ENCODE data around the gene CYSRT1.
A peak's percentile ranks its signal among the peaks of the same experiment; 100 is the strongest.

DNA sequence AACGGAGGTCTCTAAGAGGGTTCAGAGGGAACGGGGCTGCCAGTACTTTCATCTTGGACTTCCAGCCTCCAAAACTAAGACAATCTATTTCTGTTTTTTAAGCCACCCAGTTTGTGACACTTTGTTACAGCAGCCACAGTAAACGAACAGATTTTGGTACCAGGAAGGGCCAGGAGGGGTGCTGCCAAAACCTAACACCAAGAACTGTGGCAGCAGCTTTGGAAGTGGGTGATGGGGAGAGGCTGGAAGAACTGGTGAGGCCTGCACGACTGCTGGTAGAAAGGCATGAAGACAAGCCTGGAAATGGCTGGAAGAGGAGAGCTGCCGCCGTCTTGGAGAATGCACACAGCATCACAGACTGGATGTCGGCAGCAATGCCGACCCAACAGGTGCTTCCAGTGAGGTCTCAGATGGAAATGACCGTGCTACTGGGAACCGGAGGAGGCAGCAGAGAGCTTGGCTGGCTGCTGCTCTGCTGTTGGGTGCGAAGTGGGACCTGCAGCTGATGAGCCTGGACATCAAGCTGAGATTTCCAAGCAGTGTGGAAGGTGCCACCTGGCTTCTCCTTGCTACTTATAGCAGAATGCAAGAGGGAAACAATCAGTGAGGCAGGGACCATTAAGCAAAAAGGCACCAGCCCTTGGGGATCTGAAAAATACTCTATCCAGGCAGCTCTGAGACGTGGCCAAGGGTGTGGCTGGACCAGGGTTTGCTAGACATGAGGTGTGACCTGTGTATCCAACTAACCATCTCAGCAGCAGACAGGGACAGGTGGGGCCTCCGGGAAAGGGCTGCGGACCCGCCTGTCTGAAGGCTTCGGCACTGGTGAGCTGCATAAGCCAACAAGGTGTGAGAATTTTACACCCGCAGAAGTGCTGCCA is 48.4 kb upstream of the CYSRT1 start:
- TF ChIP-seq, protein P1, sequence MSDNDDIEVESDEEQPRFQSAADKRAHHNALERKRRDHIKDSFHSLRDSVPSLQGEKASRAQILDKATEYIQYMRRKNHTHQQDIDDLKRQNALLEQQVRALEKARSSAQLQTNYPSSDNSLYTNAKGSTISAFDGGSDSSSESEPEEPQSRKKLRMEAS (IDR thresholded peaks at IDR 0.05), result no peak
- TF ChIP-seq EP300 (IDR thresholded peaks at IDR 0.05; ENCODE audit: borderline replicate concordance), result no peak
- TF ChIP-seq TCF12 (IDR thresholded peaks at IDR 0.05; ENCODE audit: low read depth), result no peak
- TF ChIP-seq RAD21 (IDR thresholded peaks at IDR 0.05; ENCODE audit: low read depth), result peak; percentile 41; the same call in 1 of the 2 replicates
- no peak for TF ChIP-seq TAF1 (IDR thresholded peaks at IDR 0.05; ENCODE audit: low read depth)
- TF ChIP-seq ZBTB7A (IDR thresholded peaks at IDR 0.05; ENCODE audit: low read depth), result no peak
- TF ChIP-seq NFIC (IDR thresholded peaks at IDR 0.05), result no peak
- TF ChIP-seq, protein P2, sequence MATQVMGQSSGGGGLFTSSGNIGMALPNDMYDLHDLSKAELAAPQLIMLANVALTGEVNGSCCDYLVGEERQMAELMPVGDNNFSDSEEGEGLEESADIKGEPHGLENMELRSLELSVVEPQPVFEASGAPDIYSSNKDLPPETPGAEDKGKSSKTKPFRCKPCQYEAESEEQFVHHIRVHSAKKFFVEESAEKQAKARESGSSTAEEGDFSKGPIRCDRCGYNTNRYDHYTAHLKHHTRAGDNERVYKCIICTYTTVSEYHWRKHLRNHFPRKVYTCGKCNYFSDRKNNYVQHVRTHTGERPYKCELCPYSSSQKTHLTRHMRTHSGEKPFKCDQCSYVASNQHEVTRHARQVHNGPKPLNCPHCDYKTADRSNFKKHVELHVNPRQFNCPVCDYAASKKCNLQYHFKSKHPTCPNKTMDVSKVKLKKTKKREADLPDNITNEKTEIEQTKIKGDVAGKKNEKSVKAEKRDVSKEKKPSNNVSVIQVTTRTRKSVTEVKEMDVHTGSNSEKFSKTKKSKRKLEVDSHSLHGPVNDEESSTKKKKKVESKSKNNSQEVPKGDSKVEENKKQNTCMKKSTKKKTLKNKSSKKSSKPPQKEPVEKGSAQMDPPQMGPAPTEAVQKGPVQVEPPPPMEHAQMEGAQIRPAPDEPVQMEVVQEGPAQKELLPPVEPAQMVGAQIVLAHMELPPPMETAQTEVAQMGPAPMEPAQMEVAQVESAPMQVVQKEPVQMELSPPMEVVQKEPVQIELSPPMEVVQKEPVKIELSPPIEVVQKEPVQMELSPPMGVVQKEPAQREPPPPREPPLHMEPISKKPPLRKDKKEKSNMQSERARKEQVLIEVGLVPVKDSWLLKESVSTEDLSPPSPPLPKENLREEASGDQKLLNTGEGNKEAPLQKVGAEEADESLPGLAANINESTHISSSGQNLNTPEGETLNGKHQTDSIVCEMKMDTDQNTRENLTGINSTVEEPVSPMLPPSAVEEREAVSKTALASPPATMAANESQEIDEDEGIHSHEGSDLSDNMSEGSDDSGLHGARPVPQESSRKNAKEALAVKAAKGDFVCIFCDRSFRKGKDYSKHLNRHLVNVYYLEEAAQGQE (IDR thresholded peaks at IDR 0.05; ENCODE audit: low read depth), result no peak
- TF ChIP-seq EGR1 (IDR thresholded peaks at IDR 0.05), result no peak
- TF ChIP-seq FOXM1 (IDR thresholded peaks at IDR 0.05; ENCODE audit: borderline replicate concordance, low read depth), result no peak
- no peak for TF ChIP-seq TEAD4 (IDR thresholded peaks at IDR 0.05)
- no peak for TF ChIP-seq CREB1 (IDR thresholded peaks at IDR 0.05; ENCODE audit: low read depth)
- no peak for TF ChIP-seq YY1 (IDR thresholded peaks at IDR 0.05; ENCODE audit: low read depth)
- TF ChIP-seq, protein P3, sequence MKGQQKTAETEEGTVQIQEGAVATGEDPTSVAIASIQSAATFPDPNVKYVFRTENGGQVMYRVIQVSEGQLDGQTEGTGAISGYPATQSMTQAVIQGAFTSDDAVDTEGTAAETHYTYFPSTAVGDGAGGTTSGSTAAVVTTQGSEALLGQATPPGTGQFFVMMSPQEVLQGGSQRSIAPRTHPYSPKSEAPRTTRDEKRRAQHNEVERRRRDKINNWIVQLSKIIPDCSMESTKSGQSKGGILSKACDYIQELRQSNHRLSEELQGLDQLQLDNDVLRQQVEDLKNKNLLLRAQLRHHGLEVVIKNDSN (IDR thresholded peaks at IDR 0.05), result no peak
